DMS 273 (cell line): ENCODE measurements around the gene RRAS2.

ENCODE experiments used
- DNase-seq: peaks from one replicate; lab custom pipeline; 2025; ENCODE audit not compliant: unreplicated experiment; lab: John Stamatoyannopoulos, UW

The RRAS2 gene

GRCh38 chr11:14340721-14341120, 18.3 kb downstream of the RRAS2 start:
- DNase-seq, result no peak

GRCh38 chr11:14339356-14339755, 19.6 kb downstream of the RRAS2 start:
- DNase-seq, result no peak

- DNase-seq, result no peak
Measured at GRCh38 chr11:14336507-14337503, 22.2 kb downstream of the RRAS2 start.

GRCh38 chr11:14335712-14336111, 23.3 kb downstream of the RRAS2 start:
- DNase-seq, result no peak

- no peak for DNase-seq
Measured at GRCh38 chr11:14334893-14335292, 24.1 kb downstream of the RRAS2 start.

GRCh38 chr11:14334192-14334591, 24.8 kb downstream of the RRAS2 start:
- no peak for DNase-seq

- no peak for DNase-seq
Measured at GRCh38 chr11:14331476-14332136, 27.4 kb downstream of the RRAS2 start.

GRCh38 chr11:14330881-14331280, 28.1 kb downstream of the RRAS2 start:
- DNase-seq, result no peak

- DNase-seq, result no peak
Measured at GRCh38 chr11:14329702-14330101, 29.3 kb downstream of the RRAS2 start.

- DNase-seq, result no peak
Measured at GRCh38 chr11:14327116-14327515, 31.9 kb downstream of the RRAS2 start.

- no peak for DNase-seq
Measured at GRCh38 chr11:14323118-14323676, 35.8 kb downstream of the RRAS2 start.

GRCh38 chr11:14322510-14322909, 36.5 kb downstream of the RRAS2 start:
- no peak for DNase-seq

- DNase-seq, result no peak
Measured at GRCh38 chr11:14320020-14320419, 39.0 kb downstream of the RRAS2 start.

- DNase-seq, result no peak
Measured at GRCh38 chr11:14318581-14318981, 40.4 kb downstream of the RRAS2 start.

- no peak for DNase-seq
Measured at GRCh38 chr11:14317659-14318325, 41.2 kb downstream of the RRAS2 start.

- DNase-seq, result no peak
Measured at GRCh38 chr11:14315130-14315529, 43.9 kb downstream of the RRAS2 start.

GRCh38 chr11:14314127-14314526, 44.9 kb downstream of the RRAS2 start:
- no peak for DNase-seq

- no peak for DNase-seq
Measured at GRCh38 chr11:14312736-14313438, 46.1 kb downstream of the RRAS2 start.

GRCh38 chr11:14310679-14311078, 48.3 kb downstream of the RRAS2 start:
- DNase-seq, result no peak

GRCh38 chr11:14309425-14310192, 49.4 kb downstream of the RRAS2 start:
- DNase-seq, result peak; percentile 7
